Panc1 (cell line): ENCODE results near the gene DAAM2. TPM values are rescaled to one million over a fixed set of nuclear protein-coding genes. Genes with fewer than 3 reads are reported as not detected.

Source experiments
- ATAC-seq: fragments of 200-7000 bp; cut with Tn5 transposase; 2 replicates; pipeline ENCODE4 v1.9.1; 2020; ENCODE audit warnings: mild to moderate bottlenecking, moderate library complexity
- BruUV-seq: library from RNA; stranded (reverse); fragments of 400-500 nt; replicated peaks from 2 replicates; lab custom pipeline; 2021; lab: Mats Ljungman, UMichigan
- CTCF ChIA-PET: fragments of 300-600 bp; sonication (Branson Sonifier 250); formaldehyde crosslinking; loops from one replicate; lab custom pipeline; 2022; ENCODE audit warnings: antibody characterized with exemption; lab: Charles Lee
- POLR2A ChIA-PET: fragments of 300-600 bp; sonication (Branson Sonifier 250); formaldehyde crosslinking; loops from one replicate; lab custom pipeline; 2022; ENCODE audit warnings: antibody characterized with exemption; lab: Charles Lee
- DNase-seq: peaks from one replicate; pipeline ENCODE4 v3.0.0-alpha.2; 2010; ENCODE audit warnings: low read depth, low spot score
- H3K27ac ChIP-seq: 2 replicates; pipeline ENCODE4 v1.5.1; 2011; ENCODE audit warnings: mild to moderate bottlenecking, low read length, inconsistent platforms
- H3K27me3 ChIP-seq: fragments of 200-500 bp; sonication (Bioruptor generic); 2 replicates; pipeline ENCODE4 v1.6.0; 2014; ENCODE audit warnings: low read length, inconsistent platforms; ENCODE audit not compliant: control insufficient read depth, insufficient read depth
- H3K36me3 ChIP-seq: fragments of 200-500 bp; sonication (Bioruptor generic); 2 replicates; pipeline ENCODE4 v1.5.1; 2014; ENCODE audit warnings: inconsistent platforms, mild to moderate bottlenecking, low read length, moderate library complexity; ENCODE audit not compliant: control insufficient read depth, insufficient read depth
- H3K4me1 ChIP-seq: 2 replicates; pipeline ENCODE4 v1.5.1; 2011; ENCODE audit warnings: inconsistent platforms, mild to moderate bottlenecking, low read length, moderate library complexity; ENCODE audit not compliant: control insufficient read depth, insufficient read depth
- H3K4me3 ChIP-seq, 2 experiments: 2 replicates each; pipeline ENCODE4 v1.5.1; 2011 to 2012; ENCODE audit warnings: low read depth in 2 of 2, low read length in 2 of 2, mild to moderate bottlenecking in 2 of 2, inconsistent platforms in 1 of 2, moderate library complexity in 1 of 2
- H3K9me3 ChIP-seq: fragments of 200-500 bp; sonication (Bioruptor generic); 2 replicates; pipeline ENCODE4 v1.5.1; 2014; ENCODE audit warnings: low read depth, mild to moderate bottlenecking, inconsistent platforms, low read length, moderate library complexity; ENCODE audit not compliant: control insufficient read depth, insufficient read depth
- POLR2AphosphoS5 ChIP-seq: IDR thresholded peaks from 2 replicates; pipeline ENCODE4 v1.6.1; 2012; ENCODE audit warnings: mild to moderate bottlenecking, low read depth, low read length, moderate library complexity
- REST ChIP-seq, 2 experiments: IDR thresholded peaks; 2 replicates each; pipeline ENCODE4 v1.6.1; 2011 to 2012; ENCODE audit warnings: low read depth in 2 of 2, control low read depth in 1 of 2, low read length in 1 of 2, mild to moderate bottlenecking in 1 of 2, moderate library complexity in 1 of 2; ENCODE audit not compliant: insufficient read depth in 1 of 2
- SIN3A ChIP-seq: IDR thresholded peaks from 2 replicates; pipeline ENCODE4 v1.6.1; 2012; ENCODE audit warnings: low read depth, mild to moderate bottlenecking, low read length, moderate library complexity, borderline replicate concordance; ENCODE audit not compliant: insufficient read depth
- TCF7L2 ChIP-seq: IDR thresholded peaks from 2 replicates; pipeline ENCODE4 v1.6.1; 2011; ENCODE audit warnings: mild to moderate bottlenecking, low read depth, low read length, inconsistent platforms
- in situ Hi-C: cut with HindIII; loops from 2 replicates; pipeline ENCODE4 v1.10.0; 2016; ENCODE audit warnings: low sequenced_read_pairs, low pct_unique_long_range_greater_than_20kb
- intact Hi-C: fragments of 100-400 bp; cut with micrococcal nuclease; formaldehyde crosslinking; loops from one replicate; pipeline ENCODE4 v1.10.0; 2022; ENCODE audit not compliant: unreplicated experiment
- total RNA-seq: library from RNA; stranded (reverse); gene quantifications from one replicate; pipeline ENCODE4 v1.2.1, GENCODE V29; 2021; ENCODE audit not compliant: unreplicated experiment
- TF ChIP-seq, protein P1 (sequence below): fragments of 450-650 bp; IDR thresholded peaks from 2 replicates; pipeline ENCODE4 v1.5.1; 2017; ENCODE audit warnings: mild to moderate bottlenecking

Gene DAAM2
- total RNA-seq, 1 experiment from 2014 or later = not detected

GRCh38 chr6:39803872-39804271 is 11.7 kb downstream of the DAAM2 start:
- H3K4me3 ChIP-seq = no peak overlapping the region
- no peaks in the 10 kb centered on the region for H3K4me1 ChIP-seq
- CTCF ChIA-PET = no interaction called here
- peaks cover 4% of the 10 kb centered on the region for H3K27me3 ChIP-seq
- in situ Hi-C loops (no loop called here), intact Hi-C loops (no loop called here)
- BruUV-seq = no TSS peak
- ATAC-seq (no peak), DNase-seq (no peak)
- H3K27ac ChIP-seq = no peak overlapping the region
- H3K9me3 ChIP-seq = no peaks in the 10 kb centered on the region
- TF ChIP-seq REST (IDR thresholded peaks at IDR 0.05; ENCODE audit: insufficient read depth in 1 of 2, low read depth in 2 of 2, low read length in 1 of 2) = no peak
- no peak for TF ChIP-seq TCF7L2
- no peak for TF ChIP-seq SIN3A
- no peak for TF ChIP-seq POLR2AphosphoS5
- TF ChIP-seq, protein P1, sequence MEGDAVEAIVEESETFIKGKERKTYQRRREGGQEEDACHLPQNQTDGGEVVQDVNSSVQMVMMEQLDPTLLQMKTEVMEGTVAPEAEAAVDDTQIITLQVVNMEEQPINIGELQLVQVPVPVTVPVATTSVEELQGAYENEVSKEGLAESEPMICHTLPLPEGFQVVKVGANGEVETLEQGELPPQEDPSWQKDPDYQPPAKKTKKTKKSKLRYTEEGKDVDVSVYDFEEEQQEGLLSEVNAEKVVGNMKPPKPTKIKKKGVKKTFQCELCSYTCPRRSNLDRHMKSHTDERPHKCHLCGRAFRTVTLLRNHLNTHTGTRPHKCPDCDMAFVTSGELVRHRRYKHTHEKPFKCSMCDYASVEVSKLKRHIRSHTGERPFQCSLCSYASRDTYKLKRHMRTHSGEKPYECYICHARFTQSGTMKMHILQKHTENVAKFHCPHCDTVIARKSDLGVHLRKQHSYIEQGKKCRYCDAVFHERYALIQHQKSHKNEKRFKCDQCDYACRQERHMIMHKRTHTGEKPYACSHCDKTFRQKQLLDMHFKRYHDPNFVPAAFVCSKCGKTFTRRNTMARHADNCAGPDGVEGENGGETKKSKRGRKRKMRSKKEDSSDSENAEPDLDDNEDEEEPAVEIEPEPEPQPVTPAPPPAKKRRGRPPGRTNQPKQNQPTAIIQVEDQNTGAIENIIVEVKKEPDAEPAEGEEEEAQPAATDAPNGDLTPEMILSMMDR = no peak
- POLR2A ChIA-PET = interaction anchor here (0.6 kb wide), 1 partner anchor 1090 kb away, joined by 4 read pairs; no protein-coding TSS in a partner anchor
- H3K36me3 ChIP-seq = no peaks in the 10 kb centered on the region

DNA sequence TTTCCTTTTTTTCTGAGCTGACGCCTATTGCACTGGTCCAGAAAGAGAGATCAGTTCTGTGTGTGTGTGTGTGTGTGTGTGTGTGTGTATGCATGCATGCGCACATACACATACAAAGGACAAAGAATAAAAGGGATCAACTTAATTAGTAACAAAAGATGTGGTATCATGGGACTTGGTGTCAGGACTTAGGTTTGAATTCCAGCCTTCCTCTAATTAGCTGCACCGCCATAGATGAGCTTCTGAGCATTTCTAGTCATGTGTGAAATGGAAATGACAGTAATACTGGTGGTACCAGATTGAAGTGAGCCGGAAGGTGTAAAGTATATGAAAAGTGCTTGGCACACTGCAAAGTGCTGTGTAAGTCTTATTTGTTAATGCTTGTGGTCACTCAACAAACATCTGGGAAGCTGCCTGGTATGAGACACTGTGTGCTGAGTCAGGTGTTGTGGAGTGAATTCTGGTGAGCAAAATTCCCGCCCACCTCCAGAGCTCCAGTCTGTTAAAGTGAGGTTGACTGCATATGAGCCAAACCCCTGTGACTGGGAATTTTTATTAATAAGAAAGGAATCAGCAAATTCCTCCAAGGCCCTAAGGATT is 12.4 kb downstream of the DAAM2 start:
- no peaks in the 10 kb centered on the region for H3K36me3 ChIP-seq
- ChIA-PET POLR2A (no interaction called here), CTCF (no interaction called here)
- no peaks in the 10 kb centered on the region for H3K9me3 ChIP-seq
- H3K27me3 ChIP-seq = no peaks in the 10 kb centered on the region; the same call in 1 of the 2 replicates
- H3K4me1 ChIP-seq = no peaks in the 10 kb centered on the region
- no peak for DNase-seq
- TF ChIP-seq REST (IDR thresholded peaks at IDR 0.05; ENCODE audit: insufficient read depth in 1 of 2, low read depth in 2 of 2, low read length in 1 of 2) (no peak), TCF7L2 (no peak), SIN3A (no peak), POLR2AphosphoS5 (no peak)
- TF ChIP-seq, protein P1 = no peak
- no peak overlapping the region for H3K27ac ChIP-seq
- ATAC-seq = no peak
- no TSS peak for BruUV-seq
- H3K4me3 ChIP-seq = no peak overlapping the region
- intact Hi-C loops = no loop called here
- in situ Hi-C loops = no loop called here
